Measurements from ENCODE around the gene ITPRIPL2. TPM values are rescaled to one million over a fixed set of nuclear protein-coding genes. Genes with fewer than 3 reads are reported as not detected.

Gene ITPRIPL2
- total RNA-seq, 1 donor from 2014 or later: 26.1 TPM

DNA sequence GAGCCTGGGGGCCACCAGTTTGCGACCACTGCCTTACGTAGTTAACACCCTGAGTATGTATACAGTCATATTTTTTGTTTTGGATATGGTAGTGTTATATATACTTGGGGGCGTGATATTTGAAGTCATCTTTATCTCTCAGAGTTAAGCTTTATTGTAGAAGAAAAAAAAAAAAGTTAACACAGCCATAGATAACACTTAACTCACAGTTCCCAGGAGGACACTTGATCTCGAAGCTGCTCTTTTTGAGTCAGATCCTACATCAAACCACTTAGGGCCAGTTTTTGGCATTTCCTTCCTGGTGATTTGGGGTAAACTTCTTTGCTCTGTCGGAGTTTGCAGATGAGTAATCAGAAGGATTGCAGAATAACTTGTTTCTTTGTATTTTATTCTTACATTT, 5.8 kb downstream of the ITPRIPL2 start:
- peak; percentile 58 for DNase-seq (ENCODE audit: low read depth)

- no peak for DNase-seq (ENCODE audit: low read depth)
Observed at GRCh38 chr16:19123535-19124178, 9.9 kb downstream of the ITPRIPL2 start.

DNA sequence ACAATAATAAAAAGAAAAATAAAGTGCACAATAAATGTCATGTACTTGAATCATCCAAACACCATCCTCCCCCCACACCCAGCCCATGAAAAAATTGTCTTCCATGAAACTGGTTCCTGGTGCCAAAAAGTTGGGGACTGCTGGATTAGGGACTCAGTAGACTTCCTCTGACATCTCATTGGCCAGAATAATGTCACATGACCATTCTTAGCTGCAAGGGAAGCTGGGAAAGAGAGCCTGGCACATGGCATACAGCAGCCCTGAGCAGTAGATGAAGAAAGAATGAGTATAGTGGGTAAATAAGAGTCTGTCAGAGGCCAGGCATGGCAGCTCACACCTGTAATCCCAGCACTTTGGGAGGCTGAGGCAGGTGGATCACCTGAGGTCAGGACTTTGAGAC, 12.5 kb downstream of the ITPRIPL2 start:
- DNase-seq (ENCODE audit: low read depth): no peak

DNA sequence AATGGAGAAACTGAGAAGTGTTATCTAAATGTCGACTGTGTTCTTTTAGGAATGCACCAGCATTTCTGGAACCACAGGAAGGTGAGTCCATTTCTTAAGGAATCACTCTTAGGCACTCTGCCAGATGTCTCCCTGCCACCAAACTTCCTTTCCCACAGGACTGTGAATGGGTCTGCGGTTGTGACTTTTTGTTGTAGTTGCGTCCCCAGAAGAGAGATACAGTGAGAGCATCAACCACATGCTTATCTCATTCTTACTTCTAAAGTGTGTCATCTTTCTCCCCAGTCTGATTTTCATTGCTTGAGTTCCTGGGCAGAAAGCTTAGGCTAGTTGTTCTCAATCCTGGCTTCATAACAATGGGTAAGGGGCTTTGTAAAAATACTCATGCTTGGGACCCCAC, 13.4 kb downstream of the ITPRIPL2 start:
- no peak for DNase-seq (ENCODE audit: low read depth)

- DNase-seq (ENCODE audit: low read depth): no peak
Observed at GRCh38 chr16:19127674-19128131, 13.9 kb downstream of the ITPRIPL2 start.

DNA sequence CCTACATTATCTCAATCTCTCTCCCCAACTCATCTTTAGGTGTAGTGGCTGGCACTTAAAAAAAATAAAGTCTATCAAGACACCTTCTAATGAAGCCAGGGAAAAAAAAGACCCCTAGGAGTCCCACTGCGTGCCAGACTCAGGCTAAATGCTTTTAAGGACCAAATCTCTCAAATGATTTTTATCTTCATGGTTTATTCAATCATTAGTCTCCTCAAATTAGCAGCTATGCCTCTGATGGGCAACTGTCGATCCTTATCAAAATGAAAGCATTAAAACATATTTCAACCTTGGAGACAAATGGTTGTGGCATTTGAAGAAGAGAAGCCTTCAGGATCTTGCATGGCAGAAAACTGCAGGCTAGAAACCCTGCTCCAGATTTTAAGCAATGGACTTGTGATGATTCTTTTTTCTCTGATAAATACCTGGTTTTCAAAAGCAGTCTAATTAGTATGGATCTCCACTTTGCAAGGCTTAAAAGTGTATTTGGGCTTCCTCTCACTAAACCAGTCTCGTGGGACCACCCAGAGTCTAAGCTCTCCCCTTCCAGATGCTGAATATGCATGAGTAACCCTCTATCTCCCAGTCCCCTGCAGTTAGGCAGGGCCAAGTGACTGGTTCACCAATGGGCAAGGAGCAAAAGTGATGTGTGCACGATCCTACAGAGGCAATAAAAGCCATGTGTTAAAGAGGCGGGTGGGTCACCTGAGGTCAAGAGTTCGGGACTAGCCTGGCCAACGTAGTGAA, 14.9 kb downstream of the ITPRIPL2 start:
- DNase-seq (ENCODE audit: low read depth): no peak

- no peak for DNase-seq (ENCODE audit: low read depth)
Observed at GRCh38 chr16:19130385-19130784, 16.6 kb downstream of the ITPRIPL2 start.

DNA sequence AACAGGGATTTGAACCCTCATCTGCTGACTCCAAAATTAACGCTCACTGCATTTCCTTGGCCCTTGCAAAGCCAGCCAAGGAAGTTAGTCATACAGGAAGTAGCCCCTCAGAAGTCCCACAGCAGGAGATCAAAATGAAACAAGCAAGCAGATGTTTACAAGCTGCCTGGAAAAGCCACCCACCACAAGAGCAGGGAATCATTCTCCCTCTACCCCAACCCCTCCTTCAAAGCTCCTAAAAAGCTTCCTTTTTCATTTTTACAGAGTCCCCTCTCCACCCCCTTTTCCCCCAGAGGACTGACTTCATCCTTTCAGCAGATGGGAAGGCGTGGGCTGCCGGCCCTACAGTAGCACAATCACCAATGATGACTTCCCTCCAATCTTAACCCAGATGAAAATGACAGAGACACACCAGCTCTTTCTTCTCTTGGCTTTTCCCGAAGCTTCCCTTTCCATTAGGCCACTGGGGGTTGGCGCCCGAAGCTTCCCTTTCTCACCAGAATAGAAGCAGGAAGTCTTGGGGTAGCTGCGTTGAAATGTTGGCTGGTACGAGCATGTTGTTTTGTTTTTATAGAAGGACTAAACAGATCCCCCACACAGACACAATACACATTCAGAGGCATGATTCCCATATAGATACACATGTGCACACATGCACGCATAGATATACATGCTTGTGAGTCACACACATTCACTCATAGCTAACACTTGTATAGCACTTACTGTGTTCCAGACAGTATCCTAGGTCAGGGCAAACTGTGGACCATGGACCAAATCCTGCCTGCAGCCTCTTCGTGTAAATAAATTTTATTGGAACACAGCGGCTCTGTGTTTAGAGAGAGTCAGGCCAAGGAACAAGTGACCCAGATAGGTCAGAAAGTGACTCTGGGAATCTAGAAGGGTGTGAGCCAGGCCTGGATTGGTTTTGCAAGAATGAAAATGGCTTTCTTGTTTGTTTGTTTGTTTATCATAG, 17.4 kb downstream of the ITPRIPL2 start:
- peak; percentile 68 for DNase-seq (ENCODE audit: low read depth)

DNA sequence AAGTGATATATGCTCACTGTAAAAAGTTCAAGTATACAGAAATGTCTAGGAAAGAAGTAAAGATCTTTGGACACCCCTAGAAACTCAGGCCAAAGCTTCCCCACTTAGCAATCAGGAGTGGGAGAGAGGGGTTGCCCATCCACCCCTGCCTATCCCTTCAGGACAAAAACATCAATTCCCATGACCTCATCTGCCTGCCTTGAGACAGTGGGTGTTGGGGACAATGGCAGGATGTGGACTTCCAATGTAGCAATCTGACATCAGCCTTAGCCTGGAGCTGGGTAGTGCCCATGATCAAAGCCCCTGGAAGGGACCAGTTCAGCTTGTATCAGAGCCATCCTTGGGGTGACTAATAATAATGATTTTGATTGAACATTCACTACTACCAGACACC, 18.1 kb downstream of the ITPRIPL2 start:
- DNase-seq (ENCODE audit: low read depth): no peak

DNA sequence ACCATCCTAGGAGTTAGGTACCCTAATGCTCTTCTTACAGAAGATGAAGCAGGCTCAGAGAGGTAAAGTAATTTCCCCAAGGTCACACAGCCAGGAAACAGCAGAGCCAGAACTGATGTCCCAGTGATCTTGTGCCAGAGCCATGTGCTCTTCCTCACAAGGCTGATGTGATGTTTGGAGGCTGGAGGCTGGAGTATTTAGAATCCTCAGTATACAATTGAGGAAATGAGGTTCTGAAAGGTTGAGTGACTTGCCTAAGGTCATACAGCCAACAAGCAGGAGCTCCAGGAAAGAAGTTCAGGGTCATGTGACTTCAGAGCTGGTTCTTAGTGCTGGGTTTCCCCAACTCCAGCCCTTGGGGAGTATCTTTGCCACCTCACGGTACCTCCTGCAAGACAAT, 18.5 kb downstream of the ITPRIPL2 start:
- DNase-seq (ENCODE audit: low read depth): no peak

- DNase-seq (ENCODE audit: low read depth): no peak
Observed at GRCh38 chr16:19132898-19133297, 19.1 kb downstream of the ITPRIPL2 start.

- DNase-seq (ENCODE audit: low read depth): no peak
Observed at GRCh38 chr16:19133600-19133999, 19.8 kb downstream of the ITPRIPL2 start.

DNA sequence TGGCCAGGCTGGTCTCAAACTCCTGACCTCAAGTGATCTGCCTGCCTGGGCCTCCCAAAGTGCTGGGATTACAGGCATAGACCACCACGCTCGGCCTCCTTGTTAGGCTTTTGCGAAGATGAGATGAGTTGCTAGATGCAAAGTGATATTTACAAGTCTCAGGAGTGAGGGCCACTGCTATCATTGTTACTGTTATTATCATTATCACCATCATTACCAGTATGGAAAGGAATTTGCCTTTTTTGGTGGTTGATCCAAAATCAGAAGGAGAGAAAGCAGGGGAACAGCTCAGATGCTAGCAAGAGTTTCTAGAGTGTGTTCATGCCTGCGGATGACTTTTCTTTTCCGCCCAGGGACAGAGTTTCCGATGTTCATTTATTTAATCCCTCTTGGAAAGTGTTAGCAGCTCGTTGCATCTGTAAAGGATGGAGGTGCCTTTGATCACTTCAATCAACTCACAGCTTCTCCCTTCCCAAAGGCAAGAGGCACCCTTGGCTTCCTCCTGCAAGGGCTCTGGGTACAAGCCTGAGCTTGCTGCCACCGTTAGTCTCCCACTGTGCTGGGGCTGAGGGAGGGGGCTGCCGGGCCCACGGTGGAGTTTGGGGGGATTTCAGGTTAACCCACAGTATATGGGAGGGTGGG, 21.6 kb downstream of the ITPRIPL2 start:
- no peak for DNase-seq (ENCODE audit: low read depth)

GRCh38 chr16:19135896-19136438, 22.2 kb downstream of the ITPRIPL2 start:
- peak; percentile 47 for DNase-seq (ENCODE audit: low read depth)

GRCh38 chr16:19136549-19137196, 22.9 kb downstream of the ITPRIPL2 start:
- no peak for DNase-seq (ENCODE audit: low read depth)

DNA sequence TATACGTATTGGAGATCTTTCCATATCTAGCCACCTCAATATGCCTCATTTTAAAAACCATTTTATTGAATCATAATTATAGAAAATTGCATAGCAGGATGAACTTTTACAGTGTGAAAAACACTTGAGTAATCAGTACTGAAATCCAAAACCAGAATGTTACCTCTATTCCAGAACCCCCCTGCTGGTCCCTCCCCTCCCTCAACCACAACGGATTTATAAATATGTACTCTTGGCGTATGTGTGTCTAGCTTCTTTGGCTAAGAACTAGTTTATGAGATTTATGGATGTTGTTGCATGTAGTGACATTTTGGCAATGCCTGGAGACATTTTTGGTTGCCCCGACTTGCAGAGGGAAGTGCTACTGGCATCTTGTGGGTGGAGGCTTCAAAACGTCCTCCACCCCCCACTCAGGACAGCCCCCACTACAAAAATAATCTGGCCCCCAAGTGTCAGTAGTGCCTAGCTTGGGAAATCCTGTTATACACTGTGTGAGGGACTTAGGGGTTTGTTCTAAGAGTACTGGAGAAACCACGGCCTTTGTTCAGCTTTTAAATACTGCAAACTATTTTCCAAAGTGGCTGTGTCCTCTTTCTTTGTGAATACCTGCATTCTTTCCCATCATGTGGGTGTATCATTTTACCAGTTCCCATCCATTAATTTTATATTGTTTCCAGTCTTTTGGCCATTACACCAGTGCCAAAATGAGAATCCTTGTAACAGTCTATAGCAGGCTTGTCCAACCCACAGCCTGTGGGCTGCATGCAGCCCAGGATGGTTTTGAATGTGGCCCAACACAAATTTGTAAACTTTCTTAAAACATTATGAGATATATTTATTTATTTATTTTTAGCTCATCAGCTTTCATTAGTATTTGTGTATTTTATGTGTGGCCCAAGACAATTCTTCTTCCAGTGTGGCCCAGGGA, 23.7 kb downstream of the ITPRIPL2 start:
- DNase-seq (ENCODE audit: low read depth): no peak

DNA sequence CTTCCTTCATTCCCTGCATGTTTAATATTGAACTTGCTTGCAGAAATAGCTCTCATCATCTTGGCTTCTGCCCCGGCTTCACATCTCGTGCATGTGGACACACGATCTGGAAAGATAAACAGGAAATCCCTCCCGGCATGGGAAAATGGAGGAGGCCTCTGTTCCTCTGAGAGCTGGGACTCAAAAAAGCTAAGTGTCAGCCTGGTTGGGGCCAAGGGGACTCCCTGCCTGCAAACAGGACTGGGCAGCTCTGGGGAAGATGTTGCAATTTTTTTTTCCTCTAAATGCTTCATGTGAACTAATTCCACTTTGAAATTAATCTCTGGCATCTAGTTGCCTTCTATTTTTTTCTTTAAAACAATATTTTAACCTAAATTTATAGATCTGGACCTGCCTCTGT, 24.8 kb downstream of the ITPRIPL2 start:
- DNase-seq (ENCODE audit: low read depth): peak; percentile 68

DNA sequence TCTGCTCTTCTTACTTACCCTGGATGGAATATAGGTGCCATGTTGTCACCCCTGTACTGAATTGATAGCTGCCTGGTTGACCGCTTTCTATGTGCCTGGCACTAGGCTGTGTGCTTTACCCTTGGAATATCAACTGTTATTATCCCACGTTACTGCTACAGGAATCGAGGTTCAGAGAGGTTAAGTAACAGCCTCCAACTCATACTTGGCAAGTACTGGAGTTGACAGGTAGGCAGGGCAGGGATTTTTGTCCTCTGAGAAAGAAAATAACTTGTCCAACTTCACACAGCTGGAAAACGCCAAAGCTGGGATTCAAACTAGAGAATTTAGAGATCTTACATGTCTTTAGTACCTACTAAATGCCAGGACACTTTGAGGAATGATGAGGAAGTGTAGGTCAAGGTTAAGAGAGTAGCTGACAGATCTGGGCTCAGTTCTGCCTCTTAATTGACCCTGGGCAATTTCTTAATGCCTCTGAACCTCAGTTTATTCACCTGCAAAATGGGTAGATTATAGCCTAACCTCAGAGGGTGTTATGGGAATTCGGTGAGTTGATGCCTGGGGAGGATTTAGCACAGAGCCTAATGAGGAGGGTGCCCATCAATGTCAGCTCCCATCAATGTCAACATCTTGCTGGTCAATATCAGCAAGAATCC, 25.8 kb downstream of the ITPRIPL2 start:
- no peak for DNase-seq (ENCODE audit: low read depth)

GRCh38 chr16:19140396-19140795, 26.6 kb downstream of the ITPRIPL2 start:
- DNase-seq (ENCODE audit: low read depth): no peak

Measured in myocyte (in vitro differentiated cells).